CD4-positive, alpha-beta T cell treated with Interleukin-15 for 1 hour (primary cell): ENCODE measurements around the gene PLCB4.

Experiments used
- DNase-seq: peaks from one replicate; pipeline ENCODE4 v3.0.0-alpha.2; 2020

Gene PLCB4

DNA sequence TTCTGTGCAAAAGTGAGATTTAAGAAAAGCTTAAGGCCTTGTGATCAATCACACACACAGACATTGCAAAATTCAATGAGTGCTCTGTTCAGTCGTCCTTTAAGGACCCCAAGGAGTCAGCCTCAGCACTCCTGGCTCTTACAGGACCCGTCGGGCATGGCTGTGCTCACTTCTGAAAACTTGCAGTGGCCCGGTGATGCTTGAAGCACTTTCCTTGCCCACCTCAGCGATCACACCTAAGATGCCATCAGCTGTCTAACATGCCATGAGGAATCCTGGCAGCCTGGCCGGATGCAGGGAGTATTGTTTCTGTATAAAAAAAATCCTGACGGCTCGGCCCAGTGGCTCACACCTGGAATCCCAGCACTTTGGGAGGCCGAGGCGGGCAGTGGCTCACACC lies 344.1 kb downstream of the PLCB4 start:
- no peak for DNase-seq

DNA sequence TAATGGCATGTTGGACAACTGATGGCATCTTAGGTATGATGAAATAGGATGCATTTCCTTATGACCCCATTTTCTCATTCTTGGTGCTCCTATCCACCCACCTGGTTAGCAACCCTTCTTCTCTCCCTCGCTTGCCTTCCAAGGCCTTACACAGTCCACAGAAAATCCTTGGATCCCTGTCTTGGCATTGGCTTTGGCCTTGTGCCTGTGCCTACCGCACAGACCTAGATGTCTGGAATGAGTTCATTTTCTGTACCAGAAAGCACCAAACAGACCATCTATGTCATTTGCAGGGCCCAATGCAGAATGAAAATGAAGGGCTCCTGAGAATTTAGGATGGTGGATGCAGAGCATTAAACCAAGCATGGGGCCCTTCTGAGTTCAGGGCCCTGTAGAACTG lies 346.5 kb downstream of the PLCB4 start:
- no peak for DNase-seq

DNA sequence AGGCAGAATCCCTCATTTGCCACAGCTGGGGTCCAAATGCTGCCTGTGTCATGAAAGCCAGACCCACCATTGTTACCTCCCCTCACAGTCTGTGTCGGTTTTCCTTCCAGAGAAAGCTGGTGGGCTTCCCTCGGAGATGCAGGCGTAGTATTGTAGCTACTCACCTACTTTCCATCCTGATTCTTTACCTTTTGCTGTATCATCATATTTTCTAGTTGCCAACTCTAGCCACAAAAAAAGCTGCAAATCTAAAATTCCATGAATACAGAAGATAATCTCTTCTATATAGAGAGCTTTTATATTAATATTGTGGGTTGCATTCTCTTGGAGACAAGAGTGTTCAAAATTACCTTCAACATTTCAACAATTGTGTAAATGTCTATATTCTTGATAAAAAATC lies 347.5 kb downstream of the PLCB4 start:
- DNase-seq, result no peak

DNA sequence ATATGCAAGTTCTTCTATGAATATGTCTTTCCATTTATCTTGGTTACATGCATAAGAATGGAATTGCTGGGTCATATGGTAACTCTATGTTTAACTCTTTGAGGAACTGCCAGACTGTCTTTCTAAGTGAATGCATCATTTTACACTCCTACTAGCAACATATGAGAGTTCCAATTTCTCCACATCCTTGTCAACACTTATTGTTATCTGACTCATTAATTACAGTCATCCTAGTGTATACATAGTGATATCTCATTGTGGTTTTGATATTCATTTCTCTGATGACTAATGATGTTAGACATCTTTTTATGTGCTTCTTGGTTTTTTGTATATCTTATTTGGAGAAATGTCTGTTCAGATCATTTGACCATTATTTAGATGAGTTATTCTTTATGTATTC lies 348.8 kb downstream of the PLCB4 start:
- DNase-seq, result no peak

DNA sequence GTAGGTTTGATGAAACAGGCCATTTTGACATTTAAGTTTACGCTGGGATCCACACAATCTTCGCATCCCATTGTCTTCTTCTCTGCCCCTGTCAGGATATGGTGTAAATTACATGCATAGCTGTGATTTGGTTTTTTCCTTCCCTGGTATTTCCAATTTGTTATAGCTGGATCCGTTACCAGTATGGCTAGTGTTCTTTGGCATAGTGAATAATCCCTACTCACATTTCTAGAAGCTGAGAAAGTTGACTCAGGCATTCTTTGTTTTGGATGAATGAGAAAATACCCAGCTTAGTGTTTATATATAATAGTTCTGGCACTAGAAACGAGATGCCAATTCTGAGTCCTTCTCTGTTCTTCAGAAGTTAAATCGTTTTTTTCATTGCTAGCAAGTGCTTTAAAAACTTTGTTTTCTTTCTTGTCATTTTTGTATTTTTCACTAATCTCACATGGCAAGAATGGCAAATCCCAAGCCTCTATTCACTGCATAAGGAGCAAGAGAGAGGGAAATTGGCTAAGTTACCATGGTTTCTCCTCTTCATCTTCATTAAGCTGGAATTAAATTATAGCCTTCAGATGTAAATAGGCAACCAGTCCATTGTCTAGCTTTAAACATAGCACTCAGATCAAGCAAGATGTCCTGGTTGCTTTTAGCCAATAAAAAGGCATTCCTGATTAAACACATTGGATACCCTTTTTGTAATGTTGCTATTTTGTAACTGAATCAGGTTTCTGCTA lies 353.6 kb downstream of the PLCB4 start:
- no peak for DNase-seq

DNA sequence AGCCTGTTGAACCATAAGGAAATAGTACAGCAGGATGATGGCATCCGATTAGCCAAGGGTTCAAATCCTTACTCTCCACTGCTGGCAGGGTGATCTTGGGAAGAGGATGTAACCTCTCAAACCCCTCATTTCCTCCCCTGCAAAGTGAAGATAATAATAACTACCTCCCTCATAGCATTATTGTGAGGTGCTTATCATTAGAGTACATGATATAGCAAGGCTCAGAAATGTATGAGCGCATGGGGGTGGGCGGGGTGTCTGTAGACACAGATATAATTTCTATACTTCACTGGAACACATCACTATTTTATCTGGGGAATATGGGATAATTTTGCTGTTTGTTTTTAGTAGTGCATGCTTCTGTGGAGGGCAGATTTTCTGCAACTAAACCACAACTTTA lies 355.7 kb downstream of the PLCB4 start:
- no peak for DNase-seq

DNA sequence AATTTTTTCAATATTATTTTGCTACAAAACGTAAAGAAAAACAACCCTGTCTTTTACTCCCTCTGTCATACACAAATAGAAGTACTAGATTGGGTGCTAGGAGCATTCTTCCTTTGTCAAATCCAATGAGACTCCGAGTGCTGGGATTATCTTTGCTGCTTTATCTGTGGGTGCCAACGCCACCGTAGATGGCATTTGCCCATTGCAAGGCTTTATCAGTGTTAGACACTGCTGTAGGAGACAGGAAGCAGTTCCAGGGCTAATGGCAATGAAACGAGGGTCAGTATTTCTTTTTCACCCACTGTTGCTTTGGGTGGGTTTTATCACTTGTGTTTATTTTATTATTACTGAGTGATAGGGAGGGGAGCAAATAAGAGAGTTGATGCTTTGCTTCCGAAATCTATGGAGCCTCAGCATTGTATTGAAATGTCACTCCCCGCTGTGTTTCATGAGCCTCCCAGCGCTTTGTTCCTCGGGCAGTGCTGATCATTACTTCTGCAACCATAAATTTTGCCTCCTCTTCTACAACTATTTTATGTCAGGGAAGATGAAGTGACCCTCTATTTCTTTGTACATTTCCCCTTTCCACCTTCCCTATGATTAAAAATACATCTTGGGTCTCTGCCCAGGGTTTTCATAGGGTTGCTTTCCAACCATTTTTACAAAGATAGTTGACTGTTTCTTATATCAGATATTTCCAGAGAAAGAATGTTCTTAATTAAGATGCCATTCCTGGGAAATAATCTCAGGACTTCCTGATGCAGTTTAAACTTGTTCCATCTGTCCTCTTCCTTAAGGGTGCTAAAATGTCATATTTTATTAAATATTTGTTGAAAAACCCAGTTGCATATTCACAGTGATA lies 358.8 kb downstream of the PLCB4 start:
- no peak for DNase-seq

DNA sequence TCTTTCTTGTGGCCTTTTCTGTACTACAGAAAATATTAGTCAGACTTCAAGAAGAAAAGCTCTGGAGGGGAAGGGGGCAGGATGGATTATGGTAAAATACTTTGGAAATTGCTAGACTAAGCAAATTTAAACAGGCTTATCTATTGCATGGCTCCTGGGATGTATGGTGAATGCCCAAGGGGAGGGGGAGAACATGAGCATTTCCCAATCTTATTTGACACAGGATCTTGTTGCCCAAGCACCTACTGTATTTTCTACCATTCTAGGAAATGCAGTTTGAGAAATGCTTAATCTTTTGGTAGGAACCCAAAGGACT lies 359.4 kb downstream of the PLCB4 start:
- no peak for DNase-seq

DNA sequence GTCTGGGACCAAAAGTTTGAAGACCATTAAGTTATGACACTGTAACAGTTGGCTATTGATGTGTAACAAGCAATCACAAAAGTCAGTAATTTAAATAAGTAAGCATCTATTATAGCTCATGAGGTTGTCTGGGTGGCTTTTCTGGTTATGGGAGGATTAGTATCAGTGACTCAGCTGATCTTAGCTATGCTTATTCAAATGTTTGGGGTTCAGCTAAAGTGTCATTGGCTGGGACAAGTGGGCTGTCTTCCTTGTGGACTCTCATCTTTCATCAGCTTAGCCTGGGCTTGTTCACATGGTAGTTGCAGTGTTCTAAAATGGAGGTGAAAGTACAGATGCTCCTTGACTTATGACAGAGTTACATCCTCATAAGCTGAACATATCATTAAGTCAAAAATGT lies 370.9 kb downstream of the PLCB4 start:
- no peak for DNase-seq

DNA sequence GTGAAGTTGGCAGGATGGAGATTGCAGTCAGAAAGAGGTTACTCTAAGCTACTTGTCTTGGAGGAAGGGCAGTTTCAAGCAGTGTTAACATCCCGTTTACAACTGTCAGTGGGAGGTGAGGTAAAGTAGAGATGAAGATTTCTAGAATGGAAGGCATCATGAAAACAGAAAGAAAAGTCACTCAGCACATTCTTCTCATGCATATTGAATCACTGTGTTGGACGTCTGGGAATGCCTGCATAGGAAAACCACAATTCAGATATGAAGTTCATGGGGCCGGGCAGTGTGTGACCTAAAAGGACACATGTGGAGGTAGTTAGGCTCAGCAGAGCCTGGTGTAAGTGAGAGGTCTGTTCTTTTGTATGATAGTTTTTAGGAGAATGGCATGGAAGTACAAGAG lies 372.0 kb downstream of the PLCB4 start:
- DNase-seq, result no peak

DNA sequence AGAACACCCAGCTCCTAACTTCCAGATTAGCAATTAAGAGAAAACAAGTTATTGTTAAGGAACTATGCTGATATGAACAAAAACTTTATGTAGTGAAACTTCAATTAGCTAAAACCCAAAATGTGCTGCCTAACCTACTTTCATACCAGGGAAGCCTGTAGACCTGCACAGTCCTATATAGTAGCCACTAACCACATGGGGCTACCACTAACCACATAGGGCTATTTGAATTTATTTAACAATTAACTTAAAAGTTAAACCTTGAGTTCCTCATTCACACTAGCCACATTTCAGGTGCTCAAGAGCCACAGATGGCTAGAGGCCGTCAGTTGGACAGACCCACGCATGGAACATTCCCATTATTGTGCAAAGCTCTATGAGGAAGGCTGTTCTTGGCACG lies 373.1 kb downstream of the PLCB4 start:
- DNase-seq, result no peak

DNA sequence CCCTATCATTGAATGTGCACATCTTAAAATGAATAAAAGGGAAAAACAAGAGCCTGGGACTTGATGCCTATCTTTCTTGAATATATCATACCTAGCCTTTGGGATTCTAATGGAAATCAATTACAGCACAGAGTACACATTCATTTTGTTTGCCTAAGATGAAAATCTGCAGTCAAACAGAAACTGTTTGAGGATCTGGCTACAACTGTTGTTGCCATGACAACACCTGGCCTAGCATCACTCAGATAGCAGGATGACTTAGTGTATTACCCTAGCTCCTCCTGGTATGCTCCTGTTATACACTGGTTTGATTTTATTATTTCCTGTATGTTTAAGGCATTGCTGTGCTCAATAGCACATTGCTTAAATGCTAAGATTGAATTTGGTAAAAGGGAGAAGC lies 374.0 kb downstream of the PLCB4 start:
- DNase-seq, result no peak

DNA sequence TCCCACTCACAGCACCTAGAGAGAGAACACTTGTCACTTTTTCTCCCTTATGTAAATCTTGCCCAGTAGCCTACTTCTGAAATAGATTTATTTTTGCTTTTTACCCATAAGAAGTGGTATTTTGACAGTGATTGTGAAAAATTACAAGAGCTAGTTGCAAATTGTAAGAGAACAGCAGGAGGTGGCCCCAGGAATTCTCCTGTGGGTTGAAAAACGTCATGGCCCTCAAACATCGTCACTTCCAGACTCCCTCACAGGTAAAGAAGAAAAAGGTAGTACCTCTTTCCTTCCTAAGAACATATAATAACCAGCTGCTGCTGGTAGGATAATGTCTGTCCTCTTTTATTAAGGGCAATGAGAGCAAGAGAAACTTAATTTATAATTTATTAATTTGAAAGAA lies 376.0 kb downstream of the PLCB4 start:
- no peak for DNase-seq

DNA sequence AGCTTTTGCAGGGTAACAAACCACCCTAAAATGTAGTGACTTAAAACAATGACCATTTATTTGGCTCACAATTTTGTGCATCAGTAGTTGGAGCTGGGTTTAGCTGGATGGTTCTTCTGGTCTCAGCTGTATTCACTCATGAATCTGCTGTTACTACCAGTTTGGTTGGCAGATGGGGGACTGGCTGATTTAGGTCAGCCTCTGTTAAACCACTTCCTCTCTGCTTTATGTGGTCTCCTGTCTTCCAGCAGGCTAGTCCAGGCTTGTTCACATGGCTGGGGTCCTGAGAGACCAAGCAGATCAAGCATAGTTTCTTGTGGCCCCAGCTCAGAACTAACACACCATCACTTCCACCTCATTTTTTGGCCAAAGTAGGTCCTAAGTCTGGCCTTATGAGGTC lies 378.3 kb downstream of the PLCB4 start:
- DNase-seq, result no peak

DNA sequence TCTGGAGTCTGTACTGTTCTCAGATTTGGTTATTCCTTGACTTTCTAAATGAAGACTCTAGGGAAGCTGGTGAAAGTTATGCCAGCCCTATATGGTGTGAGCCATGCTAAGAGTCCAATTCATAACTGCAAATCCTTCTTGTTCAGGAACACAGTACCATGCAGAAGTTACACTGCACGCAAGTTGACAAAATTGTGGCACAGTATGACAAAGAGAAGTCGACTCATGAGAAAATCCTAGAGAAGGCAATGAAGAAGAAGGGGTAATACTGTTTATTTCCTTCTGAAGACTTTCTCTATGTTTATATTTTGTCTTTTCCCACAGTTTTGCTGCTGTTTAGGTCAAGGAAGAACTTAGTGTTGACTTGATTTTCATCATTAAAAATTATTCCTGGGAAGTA lies 384.3 kb downstream of the PLCB4 start:
- no peak for DNase-seq

DNA sequence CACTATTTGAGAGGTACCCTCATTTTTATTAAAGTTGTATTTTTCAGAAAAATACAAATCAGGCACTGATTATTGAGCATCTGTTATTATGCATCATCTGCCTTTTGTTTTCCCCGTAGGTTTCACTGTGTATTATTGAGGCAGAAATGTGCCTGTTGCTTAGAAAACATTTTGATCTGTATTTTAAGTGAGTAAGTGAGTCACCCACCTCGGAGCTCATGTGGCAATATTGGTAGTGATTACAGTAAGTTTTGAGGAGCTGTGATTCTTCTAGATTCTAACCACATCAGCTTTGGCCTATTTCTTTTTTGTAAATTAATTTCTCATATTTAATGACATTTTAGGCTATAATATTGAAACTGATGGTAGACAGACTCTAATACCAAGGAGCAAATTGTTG lies 385.9 kb downstream of the PLCB4 start:
- no peak for DNase-seq

DNA sequence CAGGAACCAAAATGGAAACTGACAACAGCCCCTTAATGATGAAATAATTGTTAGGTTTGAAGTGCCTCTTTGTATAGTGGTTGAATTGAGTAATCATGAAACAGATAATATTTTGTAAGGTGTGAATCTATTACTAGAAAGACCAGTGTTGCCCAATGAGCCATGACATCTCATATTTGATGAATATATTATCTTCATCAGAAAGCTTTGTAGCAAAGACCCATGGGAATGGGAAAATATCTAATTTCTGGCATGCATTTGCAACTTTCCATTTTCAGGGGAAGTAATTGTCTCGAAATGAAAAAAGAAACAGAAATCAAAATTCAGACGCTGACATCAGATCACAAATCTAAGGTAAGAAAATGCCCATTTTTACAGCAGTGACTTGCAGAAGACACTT lies 388.2 kb downstream of the PLCB4 start:
- no peak for DNase-seq

DNA sequence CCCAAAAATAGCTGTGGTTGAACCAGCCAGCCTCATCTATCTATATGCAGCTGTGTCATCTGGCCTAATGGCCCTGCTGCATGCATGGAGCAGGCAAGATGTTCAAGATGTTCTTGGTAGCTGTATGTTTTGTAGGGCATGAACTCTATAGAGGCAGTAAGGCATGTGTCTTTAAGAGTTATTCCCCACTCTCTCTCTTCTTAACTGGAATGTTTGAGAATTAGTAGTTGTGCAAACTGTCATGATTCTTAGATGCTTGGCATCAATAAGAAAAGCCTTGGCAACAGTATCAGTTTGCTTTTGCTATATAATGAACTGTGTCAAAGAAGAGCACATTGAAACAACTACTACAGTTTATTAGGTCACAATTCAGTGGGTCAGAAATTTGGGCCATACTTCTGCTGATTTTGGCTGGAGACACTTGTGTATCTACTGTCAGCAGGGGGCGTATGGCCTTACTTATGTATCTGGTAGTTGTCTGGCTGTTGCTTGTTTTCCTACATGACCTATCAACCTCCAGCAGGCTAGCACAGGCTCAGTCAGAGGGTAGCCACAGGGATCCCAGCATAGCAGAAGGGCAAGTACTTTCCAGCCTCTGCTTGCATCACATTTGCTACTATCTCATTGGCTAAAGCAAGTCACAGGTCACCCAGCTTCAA lies 389.4 kb downstream of the PLCB4 start:
- no peak for DNase-seq

DNA sequence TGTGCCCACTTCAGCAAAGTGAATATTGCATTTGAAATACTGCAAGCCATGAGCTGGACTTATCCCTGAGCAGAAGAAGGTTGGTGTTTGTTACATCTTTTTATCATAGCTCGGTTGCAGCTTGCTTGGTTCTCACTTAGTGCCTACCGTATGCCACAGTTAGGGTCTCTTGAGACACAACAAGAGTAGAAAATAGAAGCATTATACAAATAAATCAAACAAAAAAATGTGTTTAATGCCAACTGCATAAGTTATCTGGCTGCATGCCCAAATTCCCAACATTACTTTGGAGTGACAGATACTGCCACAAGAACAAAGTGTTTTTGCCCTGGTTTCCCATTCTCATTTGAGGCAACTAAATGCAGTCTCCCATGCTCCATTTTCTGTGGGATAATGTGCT lies 391.6 kb downstream of the PLCB4 start:
- no peak for DNase-seq

DNA sequence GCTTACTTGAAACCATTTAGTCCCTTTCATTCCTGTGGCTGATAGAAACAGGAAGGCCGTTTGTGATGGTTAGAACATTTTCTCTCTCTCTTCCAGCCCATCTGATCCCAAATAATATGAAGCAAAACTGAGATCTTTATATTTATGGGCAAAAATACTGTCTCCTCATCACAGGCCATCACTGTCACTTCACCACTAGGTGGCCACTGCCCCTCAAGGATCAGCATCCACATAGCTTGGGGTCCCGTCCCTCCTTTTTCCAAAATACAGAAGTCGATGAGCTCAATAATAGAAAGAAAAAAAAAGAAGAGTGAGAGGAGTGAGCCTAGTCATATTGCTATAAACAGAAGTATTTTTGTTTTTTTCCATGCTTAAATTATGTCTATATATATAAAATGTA lies 399.1 kb downstream of the PLCB4 start:
- DNase-seq, result no peak

DNA sequence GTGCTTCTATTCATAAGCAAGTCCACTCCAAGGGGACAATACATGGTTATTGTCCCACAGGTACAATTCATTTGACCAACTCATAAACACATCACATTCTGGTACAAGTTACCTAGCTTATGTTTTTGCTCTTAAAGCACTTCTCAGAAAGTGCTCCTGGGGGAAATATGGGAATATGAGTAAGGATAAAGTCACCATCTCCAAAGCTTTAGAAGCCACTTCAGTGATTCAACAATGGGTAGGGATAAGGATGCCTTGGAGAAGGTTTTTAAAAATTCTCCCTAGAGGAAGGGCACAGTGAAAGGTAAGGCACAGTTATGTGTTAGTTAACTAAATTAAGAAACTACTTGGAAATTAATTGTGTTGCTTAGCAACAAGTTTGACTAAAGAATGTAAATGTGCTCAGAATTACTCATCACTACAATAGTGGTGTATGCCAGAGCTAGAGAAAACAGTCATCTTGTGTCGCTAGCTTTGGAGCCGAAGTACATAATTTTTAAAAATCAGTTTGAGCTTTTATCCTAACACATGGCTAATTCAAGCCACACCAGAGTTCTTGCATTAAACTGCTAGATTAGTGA lies 406.0 kb downstream of the PLCB4 start:
- no peak for DNase-seq

DNA sequence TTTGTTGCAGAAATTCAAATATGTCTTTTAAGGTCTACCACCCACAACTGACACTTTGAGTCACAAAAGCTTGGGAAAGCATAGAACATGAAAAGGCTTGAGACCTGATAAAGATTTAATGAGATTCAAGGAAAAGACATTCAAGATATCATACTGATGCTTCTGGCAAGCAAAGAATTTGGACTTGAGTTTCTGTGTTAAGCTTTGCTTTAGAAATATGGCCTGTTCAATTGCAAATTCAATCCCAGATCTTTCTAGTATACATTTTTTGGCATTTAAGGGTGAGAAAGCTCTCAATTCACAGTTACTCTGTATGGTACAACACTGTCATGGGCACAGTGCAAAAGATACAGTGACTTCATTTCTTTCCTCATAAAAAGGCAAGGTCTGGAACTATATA lies 406.6 kb downstream of the PLCB4 start:
- DNase-seq, result no peak

DNA sequence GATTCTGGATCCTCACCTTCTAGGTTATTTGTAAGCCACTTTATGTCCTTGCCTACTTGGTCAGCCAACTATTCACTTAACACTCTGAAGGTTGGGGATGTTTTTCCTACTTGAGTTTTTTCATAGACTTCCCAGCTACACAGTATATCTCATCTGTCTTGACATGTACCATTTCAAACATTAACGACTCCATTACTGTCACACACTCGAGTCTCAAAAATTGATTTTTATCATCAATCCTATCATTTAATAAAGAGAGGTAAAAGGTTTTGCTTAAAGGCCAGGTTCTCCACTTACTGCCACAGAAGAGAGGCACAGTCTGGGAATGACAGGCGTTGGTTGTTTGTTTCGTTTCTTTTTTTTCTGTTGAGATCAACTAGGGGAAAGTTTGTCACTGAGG lies 407.3 kb downstream of the PLCB4 start:
- no peak for DNase-seq

DNA sequence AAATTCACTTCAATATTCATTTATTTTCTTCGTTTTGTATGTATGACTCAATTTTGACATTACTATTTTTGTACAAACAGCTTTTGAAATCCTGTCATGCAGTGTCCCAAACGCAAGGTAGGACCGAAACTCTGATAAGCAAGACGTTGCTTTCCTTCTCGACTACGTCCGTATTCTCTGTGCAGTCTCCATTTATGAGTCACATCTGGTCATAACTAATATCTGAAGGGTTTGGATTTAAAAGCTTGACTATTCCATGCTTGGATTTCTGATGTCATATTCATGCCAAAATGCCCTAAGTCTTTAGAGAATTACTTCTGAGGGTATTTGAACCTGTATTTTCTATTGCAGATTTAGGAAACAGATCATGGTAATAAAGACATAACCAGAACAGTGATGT lies 407.8 kb downstream of the PLCB4 start:
- no peak for DNase-seq
